K562 (cell line): ENCODE measurements around the gene IL37. TPM values are rescaled to one million over a fixed set of nuclear protein-coding genes. Genes with fewer than 3 reads are reported as not detected.

ENCODE experiments used
- ATAC-seq: fragments of 200-7000 bp; cut with Tn5 transposase; 3 replicates; pipeline ENCODE4 v1.9.1; 2020; ENCODE audit warnings: moderate library complexity
- BruUV-seq: library from RNA; stranded (reverse); fragments of 400-500 nt; replicated peaks from 2 replicates; lab custom pipeline; 2021; lab: Mats Ljungman, UMichigan
- CTCF ChIA-PET: fragments of 300-600 bp; formaldehyde crosslinking; extraction: SDS; loops from one replicate; lab custom pipeline; 2021; ENCODE audit warnings: low intra/inter-chr PET ratio; lab: Yijun Ruan, JAX
- POLR2A ChIA-PET: fragments of 300-600, 350-650 bp; sonication (Branson Sonifier 250); formaldehyde crosslinking; extraction: SDS; loops from one replicate; lab custom pipeline; 2021; ENCODE audit warnings: antibody characterized with exemption, inconsistent platforms; lab: Yijun Ruan, JAX
- DNase-seq, 4 experiments: peaks; one replicate each; pipeline versions ENCODE4 v3.0.0 to v3.0.0-alpha.2; 2011 to 2018; ENCODE audit warnings: low spot score in 3 of 4, mixed read lengths in 3 of 4; ENCODE audit errors: extremely low read depth in 1 of 4
- FAIRE-seq: peaks from 2 replicates; lab custom pipeline; 2011; peaks lifted over from hg19 to GRCh38; lab: Jason Lieb, UNC
- H2AFZ ChIP-seq: 2 replicates; pipeline ENCODE4 v1.6.0; 2011; ENCODE audit warnings: low read depth, low read length, control low read depth, inconsistent platforms
- H3K27ac ChIP-seq: fragments of 200-600 bp; 3 replicates; pipeline ENCODE4 v1.8.0; 2011; ENCODE audit warnings: low read depth, mild to moderate bottlenecking, control low read depth, inconsistent platforms, low read length, moderate library complexity, mixed read lengths; ENCODE audit errors: extremely low read depth
- H3K27me3 ChIP-seq, 2 experiments: fragments of 300-600 bp in 1 of 2; 2 replicates in 1 of 2; 3 replicates in 1 of 2; pipeline versions ENCODE4 v1.6.0 to v1.8.0; 2011; ENCODE audit warnings: inconsistent platforms in 2 of 2, low read length in 2 of 2, mild to moderate bottlenecking in 1 of 2, mixed read lengths in 1 of 2, moderate library complexity in 1 of 2; ENCODE audit not compliant: control insufficient read depth in 2 of 2, insufficient read depth in 2 of 2
- H3K36me3 ChIP-seq: fragments of 300-600 bp; 3 replicates; pipeline ENCODE4 v1.8.0; 2011; ENCODE audit warnings: mild to moderate bottlenecking, low read length, inconsistent platforms; ENCODE audit not compliant: control insufficient read depth, insufficient read depth
- H3K4me1 ChIP-seq, 2 experiments: fragments of 200-600 bp in 1 of 2; replicated peaks in 1 of 2; 2 replicates in 1 of 2; 3 replicates in 1 of 2; pipeline versions ENCODE4 v1.5.1 to v1.8.0; 2011; ENCODE audit warnings: inconsistent platforms in 2 of 2, low read length in 2 of 2, mild to moderate bottlenecking in 1 of 2, mixed read lengths in 1 of 2, moderate library complexity in 1 of 2; ENCODE audit not compliant: control insufficient read depth in 2 of 2, insufficient read depth in 2 of 2
- H3K4me2 ChIP-seq: 2 replicates; pipeline ENCODE4 v1.6.1; 2011; ENCODE audit warnings: low read length, control low read depth, inconsistent platforms, mixed read lengths; ENCODE audit not compliant: insufficient read depth
- H3K4me3 ChIP-seq: fragments of 200-600 bp; sonication (generic), shearing (Covaris generic); 2 replicates; pipeline ENCODE4 v1.5.1; 2016; ENCODE audit warnings: control low read depth, inconsistent platforms
- H3K79me2 ChIP-seq: fragments of 200-600 bp; 3 replicates; pipeline ENCODE4 v1.8.0; 2011; ENCODE audit warnings: low read length, inconsistent platforms; ENCODE audit not compliant: control insufficient read depth, insufficient read depth
- H3K9ac ChIP-seq, 2 experiments: 2 replicates each; pipeline versions ENCODE4 v1.6.0 to v1.6.1; 2011; ENCODE audit warnings: low read depth in 2 of 2, low read length in 2 of 2, control low read depth in 1 of 2, inconsistent platforms in 1 of 2, mild to moderate bottlenecking in 1 of 2, mixed read lengths in 1 of 2; ENCODE audit not compliant: insufficient read depth in 1 of 2
- H3K9me1 ChIP-seq: one replicate; pipeline ENCODE4 v1.6.0; 2011; ENCODE audit warnings: inconsistent platforms, mild to moderate bottlenecking, low read length, moderate library complexity; ENCODE audit not compliant: control insufficient read depth, insufficient read depth
- H3K9me3 ChIP-seq: replicated peaks from 2 replicates; pipeline ENCODE4 v1.5.1; 2011; ENCODE audit warnings: low read depth, low read length, inconsistent platforms; ENCODE audit not compliant: control insufficient read depth, insufficient read depth
- H4K20me1 ChIP-seq: replicated peaks from 2 replicates; pipeline ENCODE4 v1.6.1; 2011; ENCODE audit warnings: low read length, inconsistent platforms, mixed read lengths; ENCODE audit not compliant: control insufficient read depth, insufficient read depth
- CREM ChIP-seq: IDR thresholded peaks from 2 replicates; pipeline ENCODE4 v1.6.1; 2014; ENCODE audit warnings: antibody characterized with exemption, low read depth
- KDM5B ChIP-seq: fragments of 200-600 bp; sonication (generic); IDR thresholded peaks from 2 replicates; pipeline ENCODE4 v1.6.1; 2012; ENCODE audit warnings: low read depth, mild to moderate bottlenecking, moderate library complexity, low read length, control low read depth, inconsistent platforms; ENCODE audit not compliant: insufficient replicate concordance
- KHSRP ChIP-seq: fragments of 450-650 bp; IDR thresholded peaks from 2 replicates; pipeline ENCODE4 v1.6.1; 2017
- MCM7 ChIP-seq, 2 experiments: fragments of 450-650 bp; IDR thresholded peaks; 2 replicates each; pipeline ENCODE4 v1.6.1; 2016 to 2018
- NCOA2 ChIP-seq, 2 experiments: fragments of 450-650 bp; IDR thresholded peaks; 2 replicates each; pipeline ENCODE4 v1.6.1; 2018; ENCODE audit warnings: mild to moderate bottlenecking in 2 of 2, moderate library complexity in 1 of 2; ENCODE audit not compliant: partially characterized antibody in 2 of 2
- PTBP1 ChIP-seq: fragments of 200-400 bp; formaldehyde crosslinking; IDR thresholded peaks from 2 replicates; pipeline ENCODE4 v1.6.1; 2017; ENCODE audit warnings: low read depth, low read length
- SMAD1 ChIP-seq: fragments of 150-350 bp; IDR thresholded peaks from 2 replicates; pipeline ENCODE4 v1.6.1; 2014; ENCODE audit warnings: low read length, low read depth; ENCODE audit not compliant: partially characterized antibody
- SP2 ChIP-seq: IDR thresholded peaks from 2 replicates; pipeline ENCODE4 v1.6.1; 2011; ENCODE audit warnings: mild to moderate bottlenecking, low read depth, low read length, moderate library complexity; ENCODE audit not compliant: poor library complexity, severe bottlenecking; ENCODE audit errors: extremely low read depth
- SRSF9 ChIP-seq: fragments of 200-400 bp; formaldehyde crosslinking; IDR thresholded peaks from 2 replicates; pipeline ENCODE4 v1.6.1; 2017; ENCODE audit warnings: low read depth, low read length, borderline replicate concordance
- ZNF507 ChIP-seq: conservative IDR thresholded peaks from 2 replicates; pipeline ENCODE4 v1.6.1; 2017; ENCODE audit warnings: missing genetic modification characterization, missing compliant biosample characterization
- ZNF561 ChIP-seq: fragments of 450-650 bp; formaldehyde crosslinking; conservative IDR thresholded peaks from 2 replicates; pipeline ENCODE4 v1.4.0; 2020; ENCODE audit warnings: mild to moderate bottlenecking, moderate library complexity
- ZNF583 ChIP-seq: fragments of 250-450 bp; sonication (Bioruptor Pico); IDR thresholded peaks from 2 replicates; pipeline ENCODE4 v1.4.0; 2020
- ZNF699 ChIP-seq: fragments of 250-450 bp; sonication (Bioruptor Pico); IDR thresholded peaks from 2 replicates; pipeline ENCODE4 v1.8.0; 2021; ENCODE audit warnings: mild to moderate bottlenecking, moderate library complexity; ENCODE audit not compliant: insufficient replicate concordance
- WGBS: fragments of 100-300 bp; shearing (Covaris generic); methylation state at CpG from one replicate; pipeline ENCODE4 v1.1.6; 2016; ENCODE audit warnings: low coverage, mixed read lengths; ENCODE audit not compliant: insufficient coverage; ENCODE audit errors: missing lambda C conversion rate; 5-methylcytosine and 5-hydroxymethylcytosine counted together
- in situ Hi-C: fragments of 300-500 bp; cut with MboI; formaldehyde crosslinking; loops from 4 replicates; pipeline ENCODE4 v1.15.0; 2018; ENCODE audit warnings: inconsistent platforms, mixed read lengths
- intact Hi-C: fragments of 100-400 bp; cut with micrococcal nuclease; formaldehyde crosslinking; loops from 2 replicates; pipeline ENCODE4 v1.14.2; 2022
- polyA plus RNA-seq, 8 experiments: library from polyadenylated mRNA; depleted of rRNA in 4 of 8; stranded (reverse) in 5 of 8; unstranded in 3 of 8; fragments of >200 nt; fragmentation: Nextera tagmentation in 2 of 8; fragmentation: Illumina TruSeq in 1 of 8; extraction: Ambion mirVana in 2 of 8; extraction: Trizol in 1 of 8; gene quantifications; 2 replicates each; pipeline versions ENCODE4 v1.2.1 to v1.2.3, GENCODE V29; 2011 to 2014; ENCODE audit warnings: inconsistent platforms in 1 of 8, missing spikeins in 1 of 8
- total RNA-seq, 7 experiments: library from RNA; depleted of rRNA in 6 of 7; stranded (reverse); fragments of >200 nt in 6 of 7; fragmentation: Illumina TruSeq in 2 of 7; extraction: Trizol in 2 of 7; gene quantifications; 2 replicates each; pipeline versions ENCODE4 v1.2.1 to v1.2.3, GENCODE V29; 2011 to 2021; ENCODE audit warnings: low replicate concordance in 1 of 7
- TF ChIP-seq, protein P1 (sequence below): sonication (generic); formaldehyde crosslinking; IDR thresholded peaks from 2 replicates; pipeline ENCODE4 v1.9.0; 2022; ENCODE audit warnings: mild to moderate bottlenecking, missing genetic modification reagents
- TF ChIP-seq, protein P2 (sequence below): sonication (generic); formaldehyde crosslinking; IDR thresholded peaks from 2 replicates; pipeline ENCODE4 v1.8.0; 2022; ENCODE audit warnings: missing genetic modification reagents, mild to moderate bottlenecking, borderline replicate concordance
- TF ChIP-seq, protein P3 (sequence below): fragments of 450-650 bp; formaldehyde crosslinking; IDR thresholded peaks from 2 replicates; pipeline ENCODE4 v1.4.0; 2022; ENCODE audit warnings: missing genetic modification characterization

IL37 gene
- total and polyA plus RNA-seq, 9 of the 15 experiments (the other 6 are each of a cell fraction or from before 2014, with no cell fraction given): not detected

DNA sequence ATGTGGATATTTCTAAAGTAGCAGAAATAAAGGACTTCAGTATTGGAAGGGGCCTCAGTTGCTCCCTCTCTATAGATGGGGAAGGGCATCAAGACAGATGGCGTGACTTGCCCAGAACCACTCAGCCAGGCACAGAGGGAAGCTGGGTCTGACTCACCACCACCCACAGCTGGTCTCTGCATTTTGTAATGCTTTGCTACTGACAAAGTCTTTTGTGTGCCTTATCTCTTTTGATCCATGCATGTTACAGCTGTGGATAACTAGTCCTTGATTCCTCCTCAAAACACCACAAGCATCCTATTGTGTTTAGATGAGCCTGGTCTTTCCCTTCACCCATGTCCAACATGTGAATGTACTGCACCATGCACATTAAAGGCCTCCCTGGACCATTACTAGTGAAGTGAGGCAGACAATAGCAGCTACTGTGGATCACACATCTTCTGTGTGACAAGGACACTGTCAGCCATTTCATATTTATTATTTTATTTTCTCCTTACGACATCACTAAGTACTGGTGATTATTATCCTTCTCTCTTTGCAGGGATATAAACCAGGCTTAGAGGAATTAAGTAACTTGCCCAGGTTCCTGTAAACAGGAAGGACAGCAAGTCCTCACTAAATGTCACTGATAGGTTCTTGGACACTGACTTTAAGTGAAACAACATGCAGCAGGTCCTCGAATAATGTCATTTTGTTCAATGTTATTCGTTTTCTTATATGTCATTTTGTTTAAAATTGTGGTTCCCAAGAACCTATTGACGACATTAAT, 29.6 kb upstream of the IL37 start (continued):
- no peak for TF ChIP-seq KDM5B
- TF ChIP-seq ZNF507 (tag): no peak
- no peak for TF ChIP-seq KHSRP
- TF ChIP-seq, protein P1, sequence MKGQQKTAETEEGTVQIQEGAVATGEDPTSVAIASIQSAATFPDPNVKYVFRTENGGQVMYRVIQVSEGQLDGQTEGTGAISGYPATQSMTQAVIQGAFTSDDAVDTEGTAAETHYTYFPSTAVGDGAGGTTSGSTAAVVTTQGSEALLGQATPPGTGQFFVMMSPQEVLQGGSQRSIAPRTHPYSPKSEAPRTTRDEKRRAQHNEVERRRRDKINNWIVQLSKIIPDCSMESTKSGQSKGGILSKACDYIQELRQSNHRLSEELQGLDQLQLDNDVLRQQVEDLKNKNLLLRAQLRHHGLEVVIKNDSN (CRISPR knock-in tag): no peak
- no peak for TF ChIP-seq SRSF9
- TF ChIP-seq ZNF583 (CRISPR knock-in tag): no peak

DNA sequence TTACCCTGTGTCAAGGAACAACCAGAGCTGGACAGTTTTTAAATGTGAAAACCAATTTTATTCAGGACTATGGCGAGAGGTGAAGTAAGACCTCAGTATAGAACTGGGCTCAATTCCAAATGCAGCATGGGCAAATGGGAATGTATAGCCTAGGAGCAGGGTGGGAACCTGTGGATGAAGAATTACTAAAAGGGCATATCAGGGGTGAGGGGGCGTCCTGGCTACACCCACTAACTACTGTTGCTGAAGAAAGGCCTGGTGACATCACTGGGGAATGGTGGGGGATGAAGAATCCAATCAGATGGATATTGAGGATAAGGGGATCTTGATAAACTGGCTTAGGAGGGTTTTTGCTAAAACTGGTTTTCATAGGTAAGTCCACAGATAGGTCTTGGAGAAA, 27.3 kb upstream of the IL37 start:
- H3K9ac ChIP-seq: no peak overlapping the region
- 30% methylated on average over 2 of the region's 2 CpGs for WGBS
- H3K9me1 ChIP-seq: no peaks in the 10 kb centered on the region
- no peak overlapping the region for H2AFZ ChIP-seq
- no peaks in the 10 kb centered on the region for H3K36me3 ChIP-seq
- H3K4me2 ChIP-seq: no peak overlapping the region
- no peak for ATAC-seq
- POLR2A ChIA-PET: no interaction called here
- H3K9me3 ChIP-seq: no peaks in the 10 kb centered on the region
- H4K20me1 ChIP-seq: no peaks in the 10 kb centered on the region
- peaks cover 0 to 12% of the 10 kb centered on the region in 2 experiments; a peak in 3 of 5 replicates for H3K4me1 ChIP-seq
- CTCF ChIA-PET: interaction anchor here (0.6 to 3.0 kb wide), 3 partner anchors 135 to 256 kb away, joined by 3 to 46 read pairs (median 3); no protein-coding TSS in a partner anchor
- no peaks in the 10 kb centered on the region for H3K79me2 ChIP-seq
- intact Hi-C loops (loop anchor here (5.0 kb wide), 1 partner anchor 281 kb away; no protein-coding TSS in a partner anchor), in situ Hi-C loops (loop anchor here (25.0 kb wide), 1 partner anchor 271 kb away; no protein-coding TSS in a partner anchor)
- no TSS peak for BruUV-seq
- FAIRE-seq: no peak
- H3K4me3 ChIP-seq: no peak overlapping the region
- DNase-seq: no peak
- 0 out of 5 replicates have a peak, but pooled peaks cover 0 to 5% of the 10 kb centered on the region in 2 experiments for H3K27me3 ChIP-seq
- no peak overlapping the region for H3K27ac ChIP-seq
- TF ChIP-seq ZNF699 (CRISPR knock-in tag) (no peak), MCM7 (IDR thresholded peaks at IDR 0.05) (no peak), PTBP1 (no peak), SMAD1 (no peak), SP2 (no peak), NCOA2 (IDR thresholded peaks at IDR 0.05; ENCODE audit: partially characterized antibody in 2 of 2) (no peak), CREM (no peak), ZNF561 (CRISPR knock-in tag) (no peak)
- TF ChIP-seq, protein P2, sequence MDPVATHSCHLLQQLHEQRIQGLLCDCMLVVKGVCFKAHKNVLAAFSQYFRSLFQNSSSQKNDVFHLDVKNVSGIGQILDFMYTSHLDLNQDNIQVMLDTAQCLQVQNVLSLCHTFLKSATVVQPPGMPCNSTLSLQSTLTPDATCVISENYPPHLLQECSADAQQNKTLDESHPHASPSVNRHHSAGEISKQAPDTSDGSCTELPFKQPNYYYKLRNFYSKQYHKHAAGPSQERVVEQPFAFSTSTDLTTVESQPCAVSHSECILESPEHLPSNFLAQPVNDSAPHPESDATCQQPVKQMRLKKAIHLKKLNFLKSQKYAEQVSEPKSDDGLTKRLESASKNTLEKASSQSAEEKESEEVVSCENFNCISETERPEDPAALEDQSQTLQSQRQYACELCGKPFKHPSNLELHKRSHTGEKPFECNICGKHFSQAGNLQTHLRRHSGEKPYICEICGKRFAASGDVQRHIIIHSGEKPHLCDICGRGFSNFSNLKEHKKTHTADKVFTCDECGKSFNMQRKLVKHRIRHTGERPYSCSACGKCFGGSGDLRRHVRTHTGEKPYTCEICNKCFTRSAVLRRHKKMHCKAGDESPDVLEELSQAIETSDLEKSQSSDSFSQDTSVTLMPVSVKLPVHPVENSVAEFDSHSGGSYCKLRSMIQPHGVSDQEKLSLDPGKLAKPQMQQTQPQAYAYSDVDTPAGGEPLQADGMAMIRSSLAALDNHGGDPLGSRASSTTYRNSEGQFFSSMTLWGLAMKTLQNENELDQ (CRISPR knock-in tag): no peak
- TF ChIP-seq, protein P3, sequence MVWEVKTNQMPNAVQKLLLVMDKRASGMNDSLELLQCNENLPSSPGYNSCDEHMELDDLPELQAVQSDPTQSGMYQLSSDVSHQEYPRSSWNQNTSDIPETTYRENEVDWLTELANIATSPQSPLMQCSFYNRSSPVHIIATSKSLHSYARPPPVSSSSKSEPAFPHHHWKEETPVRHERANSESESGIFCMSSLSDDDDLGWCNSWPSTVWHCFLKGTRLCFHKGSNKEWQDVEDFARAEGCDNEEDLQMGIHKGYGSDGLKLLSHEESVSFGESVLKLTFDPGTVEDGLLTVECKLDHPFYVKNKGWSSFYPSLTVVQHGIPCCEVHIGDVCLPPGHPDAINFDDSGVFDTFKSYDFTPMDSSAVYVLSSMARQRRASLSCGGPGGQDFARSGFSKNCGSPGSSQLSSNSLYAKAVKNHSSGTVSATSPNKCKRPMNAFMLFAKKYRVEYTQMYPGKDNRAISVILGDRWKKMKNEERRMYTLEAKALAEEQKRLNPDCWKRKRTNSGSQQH (CRISPR knock-in tag): no peak
